SU-DHL-6 (cell line): Measurements from ENCODE around the gene MAB21L4.

Experiments
- H2AFZ ChIP-seq: fragments of 200-600 bp; sonication (generic); 2 replicates; pipeline ENCODE4 v1.6.1; 2014; ENCODE audit warnings: low read depth, mild to moderate bottlenecking, moderate library complexity, mixed read lengths, antibody characterized with exemption, low read length; ENCODE audit not compliant: severe bottlenecking
- H3F3A ChIP-seq: fragments of 200-600 bp; shearing (Covaris generic); 2 replicates; pipeline ENCODE4 v1.6.0; 2016; ENCODE audit warnings: antibody characterized with exemption, mild to moderate bottlenecking; ENCODE audit not compliant: insufficient read depth
- H3K27ac ChIP-seq: fragments of 200-600 bp; sonication (generic); 2 replicates; pipeline ENCODE4 v1.5.1; 2016; ENCODE audit warnings: low read depth, mild to moderate bottlenecking, low read length, moderate library complexity, mixed read lengths
- H3K27me3 ChIP-seq: fragments of 200-600 bp; sonication (generic), shearing (Covaris generic); 2 replicates; pipeline ENCODE4 v1.6.0; 2014; ENCODE audit warnings: mild to moderate bottlenecking, low read length
- H3K36me3 ChIP-seq: fragments of 200-600 bp; sonication (generic); 2 replicates; pipeline ENCODE4 v1.6.1; 2014; ENCODE audit warnings: mild to moderate bottlenecking, low read length, mixed read lengths
- H3K4me2 ChIP-seq: fragments of 300-600, 200-600 bp; shearing (Covaris generic), sonication (generic); 2 replicates; pipeline ENCODE4 v1.6.0; 2014; ENCODE audit warnings: low read length, low read depth, mild to moderate bottlenecking; ENCODE audit not compliant: poor library complexity, severe bottlenecking
- H3K4me3 ChIP-seq: fragments of 200-600 bp; sonication (generic); 2 replicates; pipeline ENCODE4 v1.5.1; 2014; ENCODE audit warnings: antibody characterized with exemption, low read length, mild to moderate bottlenecking, mixed read lengths; ENCODE audit not compliant: insufficient read depth, poor library complexity, severe bottlenecking
- H3K79me2 ChIP-seq: fragments of 200-600 bp; sonication (generic); 2 replicates; pipeline ENCODE4 v1.6.1; 2014; ENCODE audit warnings: mild to moderate bottlenecking, low read length, moderate library complexity; ENCODE audit not compliant: insufficient read depth
- H3K9ac ChIP-seq: fragments of 200-600 bp; sonication (generic); 2 replicates; pipeline ENCODE4 v1.7.0; 2014; ENCODE audit warnings: mild to moderate bottlenecking, low read length
- H3K9me2 ChIP-seq: fragments of 200-600 bp; sonication (generic); replicated peaks from 2 replicates; pipeline ENCODE4 v1.6.1; 2014; ENCODE audit warnings: low read length; ENCODE audit not compliant: insufficient read depth
- H3K9me3 ChIP-seq: fragments of 200-600 bp; sonication (generic); 2 replicates; pipeline ENCODE4 v1.6.1; 2014; ENCODE audit warnings: low read length, mixed read lengths; ENCODE audit not compliant: insufficient read depth
- H4K20me1 ChIP-seq: fragments of 200-600 bp; sonication (generic); 2 replicates; pipeline ENCODE4 v1.6.1; 2014; ENCODE audit warnings: low read depth, mild to moderate bottlenecking, antibody characterized with exemption, low read length, moderate library complexity, mixed read lengths
- CTCF ChIP-seq: fragments of 200-600 bp; sonication (generic); IDR thresholded peaks from one replicate; pipeline ENCODE4 v1.5.1; 2017; ENCODE audit warnings: antibody characterized with exemption, mild to moderate bottlenecking, low read length, moderate library complexity; ENCODE audit not compliant: insufficient read depth, poor library complexity, severe bottlenecking
- EZH2phosphoT487 ChIP-seq: fragments of 200-600 bp; sonication (generic), shearing (Covaris generic); conservative IDR thresholded peaks from 2 replicates; pipeline ENCODE4 v1.6.1; 2018; ENCODE audit warnings: mild to moderate bottlenecking, antibody characterized with exemption, low read length, moderate library complexity, mixed read lengths

MAB21L4 gene

GRCh38 chr2:240836781-240837467, 59.0 kb downstream of the MAB21L4 start:
- Histone ChIP-seq H3K27ac (no peak overlapping the region), H3K36me3 (no peaks in the 10 kb centered on the region), H3K9me3 (no peaks in the 10 kb centered on the region), H3K9ac (no peak overlapping the region), H3K4me3 (no peak overlapping the region), H3F3A (no peaks in the 10 kb centered on the region), H2AFZ (no peak overlapping the region), H3K79me2 (no peaks in the 10 kb centered on the region), H3K9me2 (no peaks in the 10 kb centered on the region), H3K27me3 (no peaks in the 10 kb centered on the region), H4K20me1 (no peaks in the 10 kb centered on the region), H3K4me2 (no peak overlapping the region)
- TF ChIP-seq EZH2phosphoT487, result no peak
- no peak for TF ChIP-seq CTCF
